ENCODE results near the gene TOX2. TPM values are rescaled to one million over a fixed set of nuclear protein-coding genes. Genes with fewer than 3 reads are reported as not detected.

TOX2 gene
- total and polyA plus RNA-seq, 7 donors: 0.06 to 0.53 (median 0.38) TPM

DNA sequence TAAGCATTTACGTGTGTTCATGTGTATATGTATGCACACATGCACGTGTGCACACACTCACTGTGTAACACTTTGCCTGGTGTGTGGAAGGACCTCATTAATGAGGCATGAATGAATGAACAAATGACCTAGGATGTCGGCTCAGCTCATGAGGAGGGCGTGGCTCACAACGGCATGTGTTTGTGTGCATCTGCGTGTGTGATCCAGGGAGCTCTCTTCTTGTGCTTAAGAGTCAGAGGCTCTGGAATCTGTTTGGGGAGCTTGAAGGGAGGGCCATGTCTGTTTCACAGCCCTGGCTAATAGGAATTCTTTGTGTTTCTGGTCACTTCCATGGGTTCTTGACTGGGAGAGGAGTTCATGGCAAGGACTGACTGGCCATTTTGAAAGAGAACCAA lies 32.7 kb downstream of the TOX2 start:
- TF ChIP-seq, protein P1, sequence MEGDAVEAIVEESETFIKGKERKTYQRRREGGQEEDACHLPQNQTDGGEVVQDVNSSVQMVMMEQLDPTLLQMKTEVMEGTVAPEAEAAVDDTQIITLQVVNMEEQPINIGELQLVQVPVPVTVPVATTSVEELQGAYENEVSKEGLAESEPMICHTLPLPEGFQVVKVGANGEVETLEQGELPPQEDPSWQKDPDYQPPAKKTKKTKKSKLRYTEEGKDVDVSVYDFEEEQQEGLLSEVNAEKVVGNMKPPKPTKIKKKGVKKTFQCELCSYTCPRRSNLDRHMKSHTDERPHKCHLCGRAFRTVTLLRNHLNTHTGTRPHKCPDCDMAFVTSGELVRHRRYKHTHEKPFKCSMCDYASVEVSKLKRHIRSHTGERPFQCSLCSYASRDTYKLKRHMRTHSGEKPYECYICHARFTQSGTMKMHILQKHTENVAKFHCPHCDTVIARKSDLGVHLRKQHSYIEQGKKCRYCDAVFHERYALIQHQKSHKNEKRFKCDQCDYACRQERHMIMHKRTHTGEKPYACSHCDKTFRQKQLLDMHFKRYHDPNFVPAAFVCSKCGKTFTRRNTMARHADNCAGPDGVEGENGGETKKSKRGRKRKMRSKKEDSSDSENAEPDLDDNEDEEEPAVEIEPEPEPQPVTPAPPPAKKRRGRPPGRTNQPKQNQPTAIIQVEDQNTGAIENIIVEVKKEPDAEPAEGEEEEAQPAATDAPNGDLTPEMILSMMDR (IDR thresholded peaks at IDR 0.05): no peak
- peaks cover 0 to under 1% (median 0%) of the 10 kb centered on the region in 3 donors for H3K27me3 ChIP-seq (ENCODE audit: insufficient read depth in 3 of 3, low read length in 2 of 3)
- H3K36me3 ChIP-seq (ENCODE audit: insufficient read depth in 1 of 2, low read depth in 1 of 2): no peaks in the 10 kb centered on the region
- no peaks in the 10 kb centered on the region for H3K9me3 ChIP-seq
- WGBS, 3 donors: 68 to 70% (median 69%) methylated on average over 6 of the region's 6 CpGs
- DNase-seq (no peak), ATAC-seq (no peak)
- H3K4me1 ChIP-seq: no peaks in the 10 kb centered on the region
- no peak overlapping the region for H3K27ac ChIP-seq
- no peak overlapping the region for H3K4me3 ChIP-seq
- intact Hi-C loops (cut with DNase I): no loop called here

DNA sequence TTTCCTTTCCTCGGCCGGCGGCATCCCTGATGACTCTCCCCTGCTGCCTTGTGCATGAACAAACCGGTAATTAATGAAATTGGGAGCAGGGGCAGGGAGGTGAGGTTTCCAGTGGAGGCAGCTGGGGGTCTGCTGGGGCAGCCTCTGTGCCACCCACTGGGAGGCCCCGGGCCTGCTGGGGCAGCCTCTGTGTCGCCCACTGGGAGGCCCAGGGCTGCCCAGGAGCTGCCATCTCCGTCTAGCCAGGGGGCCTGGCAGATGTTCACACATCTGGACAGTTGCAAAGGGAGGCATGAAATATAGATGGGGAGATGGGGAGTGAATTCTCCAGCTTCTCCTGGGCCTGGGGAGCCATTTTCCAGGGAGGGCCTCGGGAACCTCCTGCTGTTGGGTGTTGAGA lies 33.8 kb downstream of the TOX2 start:
- H3K36me3 ChIP-seq (ENCODE audit: insufficient read depth in 1 of 2, low read depth in 1 of 2): no peaks in the 10 kb centered on the region
- H3K9me3 ChIP-seq: no peaks in the 10 kb centered on the region
- H3K27ac ChIP-seq: no peak overlapping the region
- TF ChIP-seq, protein P1 (IDR thresholded peaks at IDR 0.05): no peak
- no peak overlapping the region for H3K4me3 ChIP-seq
- 74 to 81% (median 78%) methylated on average over 8 of the region's 8 CpGs for WGBS, 3 donors
- no peak for ATAC-seq
- H3K4me1 ChIP-seq: no peaks in the 10 kb centered on the region
- H3K27me3 ChIP-seq (ENCODE audit: insufficient read depth in 3 of 3, low read length in 2 of 3): no peaks in the 10 kb centered on the region
- intact Hi-C loops (cut with DNase I): no loop called here
- no peak for DNase-seq

DNA sequence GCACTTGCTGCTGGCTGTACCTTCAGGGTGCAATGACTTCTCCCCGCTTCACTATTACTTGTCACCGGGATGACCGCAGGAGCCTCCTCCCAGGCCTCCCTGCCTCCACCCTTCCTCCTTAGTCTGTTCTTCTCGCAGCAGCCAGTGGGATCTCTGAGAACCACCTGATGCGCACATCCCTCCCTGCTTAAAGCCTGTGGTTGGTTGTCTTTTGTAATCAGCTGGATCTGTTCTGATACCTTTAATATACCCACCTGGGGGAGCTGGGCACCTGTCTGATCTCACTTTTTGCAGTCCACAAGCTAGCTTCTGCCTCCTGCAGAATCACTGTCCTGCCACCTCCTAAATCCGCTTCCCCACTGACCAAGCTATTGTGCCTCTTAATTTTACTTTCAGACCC lies 34.6 kb downstream of the TOX2 start:
- H3K27me3 ChIP-seq (ENCODE audit: insufficient read depth in 3 of 3, low read length in 2 of 3): no peaks in the 10 kb centered on the region
- TF ChIP-seq, protein P1 (IDR thresholded peaks at IDR 0.05): no peak
- intact Hi-C loops (cut with DNase I): no loop called here
- H3K36me3 ChIP-seq (ENCODE audit: insufficient read depth in 1 of 2, low read depth in 1 of 2): no peaks in the 10 kb centered on the region
- no peaks in the 10 kb centered on the region for H3K4me1 ChIP-seq
- no peak overlapping the region for H3K4me3 ChIP-seq
- no peak for DNase-seq
- 91 to 95% (median 92%) methylated on average over 6 of the region's 6 CpGs for WGBS, 3 donors
- H3K27ac ChIP-seq: no peak overlapping the region
- no peak for ATAC-seq
- no peaks in the 10 kb centered on the region for H3K9me3 ChIP-seq

DNA sequence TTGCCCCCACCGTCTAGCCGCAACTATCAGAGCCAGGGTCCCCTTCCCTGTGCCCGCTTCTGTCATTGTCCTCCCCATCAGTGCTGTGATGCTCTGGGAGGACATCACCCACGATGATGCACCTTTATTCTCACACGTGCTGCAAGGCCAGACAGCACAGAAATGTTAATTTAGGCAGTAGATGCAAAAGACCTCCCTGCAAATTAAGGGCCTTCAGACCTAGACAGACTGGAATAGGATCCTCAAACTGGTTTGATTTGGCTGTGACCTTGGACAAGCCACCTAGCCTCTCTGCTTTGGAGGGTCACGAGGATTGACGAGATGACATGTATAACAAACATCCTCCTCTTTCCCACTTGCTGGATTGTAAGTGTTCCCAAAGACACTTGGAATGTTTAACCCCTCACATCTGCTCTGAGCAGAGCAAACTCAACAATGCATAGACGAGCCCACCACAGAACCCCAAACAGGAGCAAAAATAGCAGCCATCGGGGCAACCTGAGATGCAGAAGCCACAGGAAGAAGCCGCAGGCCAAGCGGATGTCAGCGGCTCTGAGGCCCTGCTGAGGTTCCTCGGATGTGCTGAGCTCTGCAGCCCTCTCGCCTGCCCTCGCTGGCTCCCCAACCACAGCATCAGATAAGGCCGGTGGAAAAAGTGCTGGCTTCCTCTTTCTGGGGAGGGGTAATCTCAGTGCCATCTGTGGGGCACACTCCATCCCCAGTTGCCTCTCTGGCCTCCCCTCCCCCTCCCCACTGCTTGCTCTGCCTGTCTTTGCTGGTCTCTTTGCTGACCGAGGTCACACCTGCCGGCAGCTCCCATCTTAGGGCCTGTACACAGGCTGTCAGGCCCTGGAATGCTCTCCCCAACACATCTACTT lies 35.3 kb downstream of the TOX2 start:
- intact Hi-C loops (cut with DNase I): no loop called here
- ATAC-seq (no peak), DNase-seq (peak in 1 of 2 donors; percentile 31)
- Histone ChIP-seq H3K4me1 (no peaks in the 10 kb centered on the region), H3K27ac (no peak overlapping the region), H3K9me3 (no peaks in the 10 kb centered on the region), H3K4me3 (no peak overlapping the region), H3K36me3 (ENCODE audit: insufficient read depth in 1 of 2, low read depth in 1 of 2) (no peaks in the 10 kb centered on the region), H3K27me3 (ENCODE audit: insufficient read depth in 3 of 3, low read length in 2 of 3) (no peaks in the 10 kb centered on the region)
- 62 to 68% (median 67%) methylated on average over 18 of the region's 18 CpGs for WGBS, 3 donors
- TF ChIP-seq, protein P1 (IDR thresholded peaks at IDR 0.05): no peak

Measured in psoas muscle (tissue), 8 donors.